Right renal cortex interstitium (tissue), 3 donors: ENCODE measurements around the gene MAP9. TPM values are rescaled to one million over a fixed set of nuclear protein-coding genes. Genes with fewer than 3 reads are reported as not detected.
A peak's percentile ranks its signal among the peaks of the same experiment; 100 is the strongest.
"Not testable (repeated sequence)": the region's sequence is repeated elsewhere in the genome, so short reads cannot be mapped to it uniquely, and the experiment has no call there.

Experiments
- DNase-seq, 3 donors: peaks; one replicate each; pipeline ENCODE4 v3.0.0-alpha.2; 2013; ENCODE audit warnings: low read depth in 3 of 3, low spot score in 2 of 3
- polyA plus RNA-seq, 3 donors: library from polyadenylated mRNA; unstranded; fragments of 120-200 nt; gene quantifications; one replicate each; pipeline ENCODE4 v1.2.1, GENCODE V29; 2013; ENCODE audit not compliant: insufficient read length in 3 of 3

MAP9 gene
- polyA plus RNA-seq, 3 donors = 29.9 to 35.2 (median 33.1) TPM

DNA sequence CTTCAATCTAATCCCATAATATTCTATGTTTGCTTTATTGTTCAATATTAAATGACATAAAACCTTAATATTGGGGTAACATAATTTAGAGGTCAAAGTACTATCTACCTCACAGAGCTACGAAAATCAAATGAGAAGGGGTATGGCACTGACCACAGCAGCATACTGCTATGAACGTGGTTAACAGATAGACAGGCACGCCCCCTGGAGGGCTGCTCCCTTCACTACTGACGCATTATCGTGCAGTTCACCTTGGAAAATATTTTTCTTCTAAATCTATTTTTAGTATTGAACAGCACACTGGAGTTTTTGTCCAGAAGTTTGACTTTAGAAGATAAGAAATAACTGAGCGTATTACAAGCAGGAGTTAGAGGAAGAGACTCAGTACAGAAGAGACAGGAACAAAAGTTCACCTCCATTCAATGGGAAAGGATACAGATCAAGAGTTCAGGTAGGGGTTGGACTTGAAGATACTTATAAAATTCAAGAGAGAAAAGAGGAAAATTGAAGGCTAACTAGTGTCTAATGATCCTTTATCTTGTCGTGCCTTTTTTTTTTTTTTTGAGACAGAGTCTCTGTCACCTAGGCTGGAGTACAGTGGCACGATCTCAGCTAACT lies 22.7 kb downstream of the MAP9 start:
- peak in 2 of 3 donors; percentile 9 to 10 for DNase-seq

DNA sequence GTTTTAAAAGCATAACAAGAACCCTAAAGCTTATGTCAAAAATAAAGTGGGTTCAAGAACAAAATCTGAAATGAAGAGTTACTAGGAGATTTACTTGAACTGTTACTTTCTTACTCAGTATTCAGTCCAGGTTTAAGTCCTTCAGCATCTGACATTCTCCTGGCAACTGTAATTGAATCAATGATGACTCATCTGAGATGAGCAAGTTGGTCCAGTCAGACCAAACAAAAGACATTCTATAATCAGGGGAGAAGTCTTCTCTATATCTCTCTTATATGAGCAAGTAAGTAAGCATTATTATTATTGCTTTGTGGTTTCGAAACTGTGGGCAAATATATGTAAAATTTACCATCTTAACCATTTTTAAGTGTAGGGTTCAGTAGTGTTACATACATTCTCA lies 34.6 kb downstream of the MAP9 start:
- DNase-seq = no peak

DNA sequence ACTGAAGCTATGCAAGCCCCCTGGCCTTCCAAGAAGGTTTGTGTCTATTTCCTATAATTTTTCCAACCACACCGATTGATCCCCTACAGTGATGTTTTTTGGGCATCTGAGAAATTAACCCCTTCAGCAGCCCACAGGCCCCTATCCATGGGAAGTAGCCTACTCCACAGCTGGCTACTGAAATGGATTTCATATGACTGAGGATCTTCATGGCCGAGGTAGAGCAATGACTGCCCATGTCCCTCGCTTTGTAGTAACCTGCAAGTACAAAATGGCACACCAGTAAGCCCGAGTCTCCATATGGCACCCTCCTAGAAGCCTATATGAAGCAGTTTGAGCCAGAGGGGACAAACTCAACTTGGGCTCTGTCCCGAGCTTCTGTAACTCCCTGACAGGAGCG lies 36.8 kb downstream of the MAP9 start:
- no peak for DNase-seq

DNA sequence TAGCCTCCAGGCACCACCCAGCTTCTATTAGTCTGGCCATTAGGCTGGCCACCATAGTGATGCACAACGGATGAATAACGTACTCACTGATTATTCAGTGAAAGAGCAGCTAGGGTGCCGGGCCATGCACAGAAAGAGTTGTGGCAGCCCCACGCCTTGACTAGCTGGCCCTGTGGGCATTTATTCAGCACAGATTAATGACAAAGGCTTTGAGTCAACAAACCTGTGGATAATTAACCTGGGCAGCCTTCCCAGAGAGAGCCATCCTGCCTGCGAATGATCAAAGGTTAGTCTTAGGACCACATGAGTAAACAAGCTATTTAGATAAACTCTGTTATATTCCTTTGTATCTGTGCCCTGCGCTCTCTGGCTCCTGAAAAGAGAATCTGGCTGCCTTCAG lies 37.2 kb downstream of the MAP9 start:
- DNase-seq = no peak

DNA sequence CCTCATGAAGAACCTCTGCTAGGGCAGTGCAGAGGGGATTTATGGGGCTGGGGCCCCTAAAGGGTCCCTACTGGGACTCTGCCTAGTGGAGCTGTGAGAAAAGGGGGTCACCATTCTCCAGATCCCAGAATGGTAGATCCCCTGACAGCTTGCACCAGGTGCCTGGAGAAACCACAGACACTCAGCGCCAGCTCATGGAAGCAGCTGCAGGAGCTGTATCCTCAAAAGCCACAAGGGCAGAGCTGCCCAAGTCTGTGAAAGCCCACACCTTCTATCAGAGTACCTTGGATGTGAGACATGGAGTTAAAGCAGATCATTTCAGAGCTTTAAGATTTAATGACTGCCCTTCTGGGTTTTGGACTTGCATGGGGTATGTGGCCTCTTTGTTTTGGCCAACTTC lies 38.6 kb downstream of the MAP9 start:
- DNase-seq = no peak

DNA sequence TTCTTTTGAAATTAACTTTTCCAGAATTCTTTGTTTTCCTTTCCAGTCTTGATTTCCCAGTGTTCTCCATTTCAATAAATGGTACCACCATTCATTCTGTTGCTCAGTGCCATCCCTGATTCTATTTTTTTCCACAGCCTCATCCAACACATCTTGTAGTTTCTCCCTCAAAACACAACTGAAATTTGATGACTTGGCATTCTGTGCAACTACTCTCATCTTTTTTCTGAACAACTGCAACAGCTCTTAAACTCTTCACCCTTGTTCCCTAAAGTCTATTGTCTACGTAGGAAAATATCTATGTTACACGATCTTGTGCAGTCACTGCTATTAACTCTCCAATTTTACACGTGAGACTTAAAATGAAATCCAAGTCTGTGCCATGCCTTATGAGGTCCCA lies 40.5 kb downstream of the MAP9 start:
- DNase-seq = no peak

DNA sequence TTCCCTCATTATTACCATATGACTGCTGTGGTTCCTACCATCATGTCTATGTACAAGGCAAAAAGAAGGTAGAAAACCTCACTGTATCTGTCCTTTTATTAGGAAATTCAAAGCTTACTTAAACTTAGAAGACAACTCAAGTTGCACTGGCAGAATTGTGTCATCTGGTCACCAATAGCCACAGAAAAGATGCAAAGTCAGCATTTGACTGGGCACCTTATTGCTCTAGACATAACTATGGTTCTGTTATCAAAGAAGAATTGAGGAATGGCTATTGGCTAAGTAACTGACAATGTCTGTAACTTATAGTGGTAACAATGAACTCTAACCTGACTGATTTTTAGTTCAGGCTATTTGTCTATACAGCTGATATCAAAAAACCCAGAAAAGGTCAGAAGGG lies 45.3 kb downstream of the MAP9 start:
- no peak for DNase-seq

DNA sequence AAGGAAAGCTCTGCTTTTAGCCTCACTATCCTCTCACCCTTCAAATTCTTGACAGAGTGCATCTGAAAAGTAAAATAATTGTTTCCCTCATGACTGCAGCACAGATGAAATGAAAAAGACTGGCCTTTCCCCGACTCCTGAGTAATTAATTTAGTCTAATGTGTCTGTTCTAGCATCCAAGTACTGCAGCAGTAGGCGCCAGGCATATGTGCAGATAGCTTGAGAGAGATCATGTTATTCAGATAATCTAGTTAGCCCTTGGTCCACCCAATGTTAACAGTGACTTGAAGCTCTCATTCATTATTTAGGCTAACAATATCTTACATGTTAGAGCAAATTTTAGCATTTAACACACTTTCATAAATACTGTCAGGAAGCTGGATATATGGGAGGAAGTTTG lies 54.0 kb downstream of the MAP9 start:
- no peak for DNase-seq

DNA sequence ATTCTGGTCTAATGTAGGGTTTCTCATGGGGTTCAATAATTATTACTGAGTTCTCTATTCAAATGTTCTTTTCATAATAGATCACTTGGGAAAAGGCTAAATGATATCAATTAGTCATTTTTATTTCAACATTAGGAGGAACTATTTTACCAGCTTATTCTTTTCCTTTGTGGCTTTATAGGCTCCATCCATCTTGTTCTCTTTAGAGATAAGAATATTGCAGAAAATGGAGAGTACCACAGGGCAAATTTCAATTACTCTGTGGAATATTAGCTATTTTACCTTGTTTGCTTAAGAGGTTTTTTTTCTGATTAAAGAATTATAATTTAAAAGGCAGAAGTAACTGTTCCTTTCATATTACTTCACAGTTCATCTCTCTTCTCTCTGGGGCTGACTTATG lies 55.8 kb downstream of the MAP9 start:
- DNase-seq = no peak

DNA sequence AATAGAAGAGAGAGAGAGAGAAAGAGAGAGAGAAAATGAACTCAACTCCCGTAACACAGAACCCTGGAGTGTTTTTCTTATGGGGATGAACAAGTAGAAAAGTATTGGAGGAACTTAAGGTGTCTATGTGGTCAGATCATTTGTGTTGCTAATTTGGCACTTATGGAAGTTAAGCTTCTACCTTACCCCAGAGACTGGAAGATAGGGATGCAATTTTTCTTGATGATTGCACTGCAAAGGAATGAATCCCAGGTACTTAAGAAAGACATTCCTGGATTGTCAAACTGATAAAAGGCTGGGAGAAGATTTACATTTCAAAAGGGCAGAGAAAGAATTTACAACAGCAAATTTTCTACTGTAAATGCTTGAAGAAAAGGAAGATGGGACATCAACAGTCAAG lies 57.2 kb downstream of the MAP9 start:
- DNase-seq = no peak

DNA sequence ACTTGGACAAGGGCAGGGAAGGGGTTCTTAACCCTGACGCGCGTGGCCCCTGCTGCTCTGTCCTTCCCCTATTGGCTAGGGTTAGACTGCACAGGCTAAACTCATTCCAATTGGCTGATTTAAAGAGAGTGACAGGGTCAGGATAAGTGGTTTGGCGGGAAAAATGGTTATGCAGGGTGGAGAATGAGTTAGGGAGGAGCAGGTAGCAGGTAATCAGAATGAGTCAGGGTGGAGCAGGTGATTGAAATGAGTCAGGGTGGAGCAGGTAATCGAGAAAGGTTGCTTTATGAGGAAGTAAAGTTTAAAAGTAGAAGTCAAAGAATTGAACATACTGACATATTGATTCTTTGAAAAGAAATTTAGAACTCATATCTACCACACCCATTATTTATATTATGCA lies 64.7 kb downstream of the MAP9 start:
- DNase-seq = not testable (repeated sequence)

DNA sequence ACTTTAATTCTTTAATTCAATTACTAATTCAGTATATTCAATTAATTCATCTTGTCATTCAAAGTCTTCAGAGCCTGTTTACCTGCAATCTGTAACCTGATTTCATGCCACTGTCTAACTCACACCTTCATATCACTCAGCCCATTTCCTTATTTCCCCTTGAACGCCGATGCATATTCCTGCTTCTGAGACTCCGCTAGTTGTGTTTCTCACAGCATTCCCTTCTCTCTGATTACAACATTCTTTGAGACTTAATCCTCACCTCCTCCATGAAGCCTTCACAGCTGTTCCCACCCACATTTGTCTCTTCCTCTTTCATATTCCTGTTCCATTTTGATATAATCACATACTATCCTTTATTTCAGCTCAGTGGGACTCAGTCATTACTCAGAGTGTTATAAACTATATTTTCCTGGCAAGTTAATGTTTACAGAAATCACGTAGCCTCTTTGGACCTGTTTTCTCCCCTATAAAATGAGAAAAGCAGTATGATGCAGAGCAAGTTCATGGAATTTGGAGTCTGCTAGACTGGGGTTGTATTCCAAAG lies 69.0 kb downstream of the MAP9 start:
- DNase-seq = no peak

DNA sequence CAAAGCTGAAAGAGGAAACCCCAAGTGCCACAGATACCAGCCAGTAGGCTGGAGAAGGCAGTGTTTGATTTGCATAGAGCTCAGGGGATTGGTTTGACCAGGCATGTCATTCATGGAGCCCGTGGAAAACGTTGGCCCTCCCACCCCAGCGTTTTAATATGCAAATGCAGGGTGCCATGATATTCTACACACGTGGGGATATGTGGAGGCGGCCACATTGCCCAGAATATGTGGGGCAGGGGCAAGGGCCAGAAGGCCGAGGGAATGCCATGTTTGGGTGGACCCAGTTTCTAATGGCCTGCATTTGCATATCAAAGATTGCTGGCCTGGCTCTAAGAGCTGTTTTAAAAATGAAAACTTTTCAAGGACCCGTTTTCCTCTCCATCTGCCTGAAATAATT lies 71.1 kb downstream of the MAP9 start:
- DNase-seq = no peak

DNA sequence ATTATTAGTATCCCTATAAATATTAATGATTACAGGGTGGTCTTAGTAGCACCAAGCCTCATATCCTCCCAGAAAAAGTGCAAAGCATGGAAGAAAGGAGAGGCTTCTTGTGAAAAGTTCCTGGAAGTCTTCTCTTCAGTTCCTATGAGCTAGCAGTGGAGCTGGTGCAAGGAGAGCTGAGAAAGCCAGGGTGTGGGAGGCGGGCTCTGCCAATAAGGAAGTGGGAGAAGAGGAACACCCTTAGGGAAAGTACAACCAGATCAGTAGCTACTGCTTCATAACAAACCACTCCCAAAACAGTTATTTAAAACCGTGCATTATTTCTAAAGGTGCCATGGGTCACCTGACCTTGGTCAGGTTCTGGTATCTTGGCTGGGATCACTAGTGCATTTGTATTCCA lies 72.4 kb downstream of the MAP9 start:
- no peak for DNase-seq

DNA sequence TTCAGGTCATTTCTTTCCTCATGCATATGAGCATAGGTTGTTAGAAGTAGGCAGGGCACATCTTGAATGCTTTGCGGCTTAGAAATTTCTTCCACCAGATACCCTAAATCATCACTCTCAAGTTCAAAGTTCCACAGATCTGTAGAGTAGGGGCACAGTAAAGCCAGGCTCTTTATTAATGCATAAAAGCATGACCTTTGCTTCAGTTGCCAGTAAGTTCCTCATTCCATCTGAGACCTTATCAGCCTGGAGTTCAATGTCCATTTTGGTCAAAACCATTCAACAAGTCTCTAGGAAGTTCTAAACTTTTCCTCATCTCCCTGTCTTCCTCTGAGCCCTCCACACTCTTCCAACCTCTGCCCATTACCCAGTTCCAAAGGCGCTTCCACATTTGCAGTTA lies 77.7 kb downstream of the MAP9 start:
- no peak for DNase-seq

Other genes starting within 250 kb of the MAP9 start
- under 1 TPM; 0.27 to 0.89 (median 0.89) TPM for gene NPY2R, start 168.3 kb downstream of the MAP9 start, polyA plus RNA-seq